Endometrial microvascular endothelial cells (primary cell): ENCODE measurements around the gene NPLOC4. TPM values are rescaled to one million over a fixed set of nuclear protein-coding genes. Genes with fewer than 3 reads are reported as not detected.

Source experiments
- in situ Hi-C: cut with HindIII; loops from 2 replicates; pipeline ENCODE4 v1.10.0; 2017; ENCODE audit warnings: low sequenced_read_pairs, low pct_unique_long_range_greater_than_20kb; ENCODE audit errors: inconsistent ontology term
- total RNA-seq: library from RNA; depleted of rRNA; stranded (reverse); fragments of >200 nt; gene quantifications from one replicate; pipeline ENCODE4 v1.2.3, GENCODE V29; 2015; ENCODE audit errors: inconsistent ontology term

Gene NPLOC4
- total RNA-seq, 1 donor from 2014 or later: 86.4 TPM

DNA sequence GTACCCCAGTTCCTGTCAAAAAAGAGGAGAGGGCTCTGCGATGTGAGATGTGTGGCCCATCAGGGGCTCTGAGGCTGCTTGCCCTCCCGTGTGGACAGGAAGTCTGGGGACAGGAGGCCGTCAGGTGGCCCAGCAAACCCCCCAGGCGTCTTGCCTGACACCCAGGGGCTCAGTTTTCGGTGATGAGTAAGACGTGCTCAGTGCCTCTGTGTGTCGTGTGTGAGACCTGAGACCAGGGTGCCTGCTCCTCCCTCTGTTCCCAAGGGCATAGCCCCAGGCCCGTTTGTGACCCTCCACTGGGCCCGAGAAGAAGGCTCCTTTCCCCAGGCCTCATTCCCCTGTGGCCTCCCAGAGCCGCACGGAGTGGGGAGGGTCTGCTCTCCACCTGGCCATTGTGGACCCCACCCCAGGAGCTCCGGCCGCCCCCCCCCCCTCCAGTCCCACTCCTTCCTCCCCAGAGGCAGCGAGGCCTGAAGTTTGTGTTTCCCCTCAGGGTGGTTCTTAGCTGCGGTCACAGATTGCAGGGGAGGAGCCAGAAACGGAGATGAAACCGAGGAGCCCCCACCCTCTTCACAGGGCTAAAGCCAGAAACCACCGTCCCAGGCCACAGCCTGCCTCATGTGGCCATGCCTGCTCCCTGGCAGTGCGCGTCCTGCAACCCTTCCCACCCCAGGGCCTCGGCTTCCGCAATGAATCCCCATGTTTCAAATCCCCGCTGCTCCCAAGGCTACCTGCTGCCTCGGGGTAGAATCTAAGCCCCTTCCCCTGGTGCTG, 119.4 kb downstream of the NPLOC4 start:
- in situ Hi-C loops: loop anchor here (10.0 kb wide), 2 partner anchors 57 to 123 kb away; partner anchors contain the start of gene BAHCC1

- in situ Hi-C loops: loop anchor here (10.0 kb wide), 2 partner anchors 58 to 122 kb away; partner anchors contain the start of gene BAHCC1
Observed at GRCh38 chr17:81517009-81517338, 119.9 kb downstream of the NPLOC4 start.

GRCh38 chr17:81516439-81516838, 120.5 kb downstream of the NPLOC4 start:
- in situ Hi-C loops: loop anchor here (10.0 kb wide), 2 partner anchors 58 to 122 kb away; partner anchors contain the start of gene BAHCC1

GRCh38 chr17:81515530-81516041, 121.3 kb downstream of the NPLOC4 start:
- in situ Hi-C loops: loop anchor here (10.0 kb wide), 2 partner anchors 59 to 121 kb away; partner anchors contain the start of gene BAHCC1

- in situ Hi-C loops: loop anchor here (10.0 kb wide), 2 partner anchors 60 to 120 kb away; partner anchors contain the start of gene BAHCC1
Observed at GRCh38 chr17:81514739-81515529, 122.0 kb downstream of the NPLOC4 start.

- in situ Hi-C loops: loop anchor here (10.0 kb wide), 2 partner anchors 60 to 120 kb away; partner anchors contain the start of gene BAHCC1
Observed at GRCh38 chr17:81514489-81514738, 122.5 kb downstream of the NPLOC4 start.

- in situ Hi-C loops: loop anchor here (10.0 kb wide), 2 partner anchors 61 to 119 kb away; partner anchors contain the start of gene BAHCC1
Observed at GRCh38 chr17:81513753-81514488, 123.0 kb downstream of the NPLOC4 start.

- in situ Hi-C loops: loop anchor here (10.0 kb wide), 2 partner anchors 61 to 119 kb away; partner anchors contain the start of gene BAHCC1
Observed at GRCh38 chr17:81513372-81513752, 123.5 kb downstream of the NPLOC4 start.

GRCh38 chr17:81512562-81513371, 124.1 kb downstream of the NPLOC4 start, which contains the start of gene ACTG1:
TSS of gene ACTG1 (minus strand) at chr17:81512799. CDS start at chr17:81512354, 445 bp downstream.
- in situ Hi-C loops: loop anchor here (10.0 kb wide), 2 partner anchors 62 to 118 kb away; partner anchors contain the start of gene BAHCC1

DNA sequence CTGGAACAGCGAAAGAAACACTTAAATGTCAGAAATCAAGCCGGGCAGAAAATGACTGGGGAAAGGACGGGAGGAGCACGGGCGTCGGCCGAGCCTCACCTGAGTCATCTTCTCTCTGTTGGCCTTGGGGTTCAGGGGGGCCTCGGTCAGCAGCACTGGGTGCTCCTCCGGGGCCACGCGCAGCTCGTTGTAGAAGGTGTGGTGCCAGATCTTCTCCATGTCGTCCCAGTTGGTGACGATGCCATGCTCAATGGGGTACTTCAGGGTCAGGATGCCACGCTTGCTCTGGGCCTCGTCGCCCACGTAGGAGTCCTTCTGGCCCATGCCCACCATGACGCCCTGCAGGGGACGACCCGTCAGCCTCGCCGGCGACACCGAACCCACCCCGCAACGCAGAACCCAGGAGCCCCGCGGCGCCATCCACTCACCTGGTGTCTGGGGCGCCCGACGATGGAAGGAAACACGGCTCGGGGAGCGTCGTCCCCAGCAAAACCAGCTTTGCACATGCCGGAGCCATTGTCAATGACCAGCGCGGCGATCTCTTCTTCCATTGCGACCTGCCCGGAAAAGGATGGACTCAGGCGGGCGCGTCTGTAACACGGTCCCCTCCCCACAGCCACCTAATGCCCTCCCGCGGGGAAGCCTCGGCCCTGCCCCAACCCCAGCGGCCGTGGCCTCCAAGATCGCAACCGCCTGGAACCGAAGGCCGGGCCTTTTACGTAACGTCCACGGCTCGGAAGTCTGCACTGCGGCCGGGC, 124.9 kb downstream of the NPLOC4 start:
- in situ Hi-C loops: loop anchor here (10.0 kb wide), 2 partner anchors 63 to 117 kb away; partner anchors contain the start of gene BAHCC1

GRCh38 chr17:81511554-81511803, 125.4 kb downstream of the NPLOC4 start:
- in situ Hi-C loops: loop anchor here (10.0 kb wide), 2 partner anchors 63 to 117 kb away; partner anchors contain the start of gene BAHCC1

DNA sequence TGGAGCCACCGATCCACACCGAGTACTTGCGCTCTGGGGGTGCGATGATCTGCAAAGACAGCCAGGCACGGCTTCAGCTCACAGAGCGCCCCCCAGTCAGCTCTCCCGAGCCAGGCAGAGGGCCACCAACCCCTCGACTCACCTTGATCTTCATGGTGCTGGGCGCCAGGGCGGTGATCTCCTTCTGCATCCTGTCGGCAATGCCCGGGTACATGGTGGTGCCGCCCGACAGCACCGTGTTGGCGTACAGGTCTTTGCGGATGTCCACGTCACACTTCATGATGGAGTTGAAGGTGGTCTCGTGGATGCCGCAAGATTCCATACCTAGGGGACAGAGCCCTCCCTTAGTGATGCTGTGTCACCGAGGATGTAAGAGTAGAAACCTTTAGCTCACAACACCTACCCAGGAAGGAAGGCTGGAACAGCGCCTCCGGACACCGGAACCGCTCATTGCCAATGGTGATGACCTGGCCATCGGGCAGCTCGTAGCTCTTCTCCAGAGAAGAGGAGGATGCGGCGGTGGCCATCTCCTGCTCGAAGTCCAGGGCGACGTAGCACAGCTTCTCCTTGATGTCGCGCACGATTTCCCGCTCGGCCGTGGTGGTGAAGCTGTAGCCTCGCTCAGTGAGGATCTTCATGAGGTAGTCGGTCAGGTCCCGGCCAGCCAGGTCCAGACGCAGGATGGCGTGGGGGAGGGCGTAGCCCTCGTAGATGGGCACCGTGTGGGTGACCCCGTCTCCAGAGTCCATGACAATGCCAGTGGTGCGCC, 125.9 kb downstream of the NPLOC4 start:
- in situ Hi-C loops: loop anchor here (10.0 kb wide), 2 partner anchors 64 to 116 kb away; partner anchors contain the start of gene BAHCC1

DNA sequence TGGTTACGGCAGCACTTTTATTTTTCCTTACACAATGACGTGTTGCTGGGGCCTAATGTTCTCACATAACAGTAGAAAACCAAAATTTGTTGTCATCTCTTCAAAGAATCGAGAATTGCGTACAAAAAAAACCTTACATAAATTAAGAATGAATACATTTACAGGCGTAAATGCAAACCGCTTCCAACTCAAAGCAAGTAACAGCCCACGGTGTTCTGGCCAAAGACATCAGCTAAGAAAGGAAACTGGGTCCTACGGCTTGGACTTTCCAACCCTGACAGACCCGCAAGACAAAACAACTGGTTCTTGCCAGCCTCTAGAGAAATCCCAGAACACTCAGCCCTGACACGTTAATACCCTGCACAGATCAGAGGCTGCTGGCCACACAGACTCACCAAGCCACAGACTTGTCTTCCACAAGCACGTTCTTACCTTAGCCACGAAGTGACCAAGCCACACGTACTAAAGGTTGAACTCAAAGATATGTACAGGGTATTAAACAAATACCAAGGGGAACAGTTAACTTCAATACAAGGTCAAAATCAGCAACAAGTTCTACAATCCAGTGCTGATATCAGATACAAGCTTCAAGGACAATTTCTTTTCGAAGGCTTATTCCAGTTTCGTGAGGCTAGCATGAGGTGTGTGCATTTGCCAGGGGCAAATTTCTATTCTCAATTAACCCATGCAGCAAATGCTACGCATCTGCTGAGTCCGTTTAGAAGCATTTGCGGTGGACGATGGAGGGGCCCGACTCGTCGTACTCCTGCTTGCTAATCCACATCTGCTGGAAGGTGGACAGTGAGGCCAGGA, 126.7 kb downstream of the NPLOC4 start:
- in situ Hi-C loops: loop anchor here (10.0 kb wide), 2 partner anchors 65 to 115 kb away; partner anchors contain the start of gene BAHCC1

GRCh38 chr17:81509207-81509971, 127.5 kb downstream of the NPLOC4 start:
- in situ Hi-C loops: no loop called here

DNA sequence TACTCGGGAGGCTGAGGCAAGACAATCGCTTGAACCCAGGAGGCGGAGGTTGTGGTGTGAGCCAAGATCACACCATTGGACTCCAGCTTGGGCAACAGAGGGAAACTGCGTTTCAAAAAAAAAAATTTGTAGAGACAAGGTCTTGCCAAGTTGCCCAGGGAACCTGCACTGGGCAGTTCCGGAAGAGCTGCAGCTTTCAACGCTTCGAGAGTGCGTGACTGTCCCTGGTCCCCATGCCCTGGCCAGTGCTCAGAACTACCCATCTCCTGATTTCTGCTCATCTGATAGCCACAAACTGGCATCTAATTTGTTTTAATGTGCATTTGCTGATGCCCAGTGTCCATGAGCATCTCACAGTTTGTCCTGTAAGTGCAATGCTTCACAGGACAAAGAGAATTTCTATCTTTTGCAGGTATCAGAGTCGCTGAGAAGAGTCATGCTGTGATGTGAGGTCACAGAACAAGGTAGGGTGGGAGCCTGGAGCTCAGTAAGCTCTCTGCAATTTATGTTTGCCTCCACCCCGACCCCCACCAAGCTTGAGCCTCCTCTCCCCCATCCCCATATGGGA, 128.2 kb downstream of the NPLOC4 start:
- in situ Hi-C loops: no loop called here
